ENCODE data around the gene EGFR. TPM values are rescaled to one million over a fixed set of nuclear protein-coding genes. Genes with fewer than 3 reads are reported as not detected.

Gene EGFR
- total and polyA plus RNA-seq, 7 donors, result 3.6 to 39.7 (median 14.1) TPM

DNA sequence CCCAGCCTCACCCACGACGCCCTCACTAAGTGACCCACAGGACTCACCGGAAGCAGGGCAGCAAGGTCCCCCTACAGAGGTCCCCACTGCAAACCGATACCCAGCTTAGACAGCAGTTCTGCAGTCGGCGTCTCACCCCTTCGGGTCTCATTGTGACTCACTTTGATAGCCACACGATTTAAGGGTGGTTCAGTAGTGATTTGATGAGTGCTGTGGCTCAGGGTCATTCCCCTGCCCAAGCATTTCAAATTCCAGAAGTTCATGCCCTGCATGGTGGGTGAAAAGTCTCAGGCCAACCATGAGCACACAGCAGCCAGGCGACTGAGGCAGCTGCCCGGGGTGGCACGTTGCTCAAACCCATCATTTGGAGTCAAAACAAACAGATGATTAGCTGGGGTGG lies 93.2 kb downstream of the EGFR start:
- Histone ChIP-seq H3K4me3 (no peak overlapping the region), H3K27me3 (ENCODE audit: insufficient read depth in 3 of 3, low read length in 2 of 3) (no peaks in the 10 kb centered on the region), H3K9me3 (no peaks in the 10 kb centered on the region), H3K27ac (peak overlapping the region; percentile 83), H3K36me3 (ENCODE audit: insufficient read depth in 1 of 2, low read depth in 1 of 2) (no peaks in the 10 kb centered on the region), H3K4me1 (peaks cover 42% of the 10 kb centered on the region)
- WGBS, 3 donors, result 67 to 86% (median 69%) methylated on average over 11 of the region's 11 CpGs
- DNase-seq (no peak), ATAC-seq (no peak)
- TF ChIP-seq, protein P1, sequence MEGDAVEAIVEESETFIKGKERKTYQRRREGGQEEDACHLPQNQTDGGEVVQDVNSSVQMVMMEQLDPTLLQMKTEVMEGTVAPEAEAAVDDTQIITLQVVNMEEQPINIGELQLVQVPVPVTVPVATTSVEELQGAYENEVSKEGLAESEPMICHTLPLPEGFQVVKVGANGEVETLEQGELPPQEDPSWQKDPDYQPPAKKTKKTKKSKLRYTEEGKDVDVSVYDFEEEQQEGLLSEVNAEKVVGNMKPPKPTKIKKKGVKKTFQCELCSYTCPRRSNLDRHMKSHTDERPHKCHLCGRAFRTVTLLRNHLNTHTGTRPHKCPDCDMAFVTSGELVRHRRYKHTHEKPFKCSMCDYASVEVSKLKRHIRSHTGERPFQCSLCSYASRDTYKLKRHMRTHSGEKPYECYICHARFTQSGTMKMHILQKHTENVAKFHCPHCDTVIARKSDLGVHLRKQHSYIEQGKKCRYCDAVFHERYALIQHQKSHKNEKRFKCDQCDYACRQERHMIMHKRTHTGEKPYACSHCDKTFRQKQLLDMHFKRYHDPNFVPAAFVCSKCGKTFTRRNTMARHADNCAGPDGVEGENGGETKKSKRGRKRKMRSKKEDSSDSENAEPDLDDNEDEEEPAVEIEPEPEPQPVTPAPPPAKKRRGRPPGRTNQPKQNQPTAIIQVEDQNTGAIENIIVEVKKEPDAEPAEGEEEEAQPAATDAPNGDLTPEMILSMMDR (IDR thresholded peaks at IDR 0.05), result no peak
- intact Hi-C loops (cut with DNase I), result no loop called here

DNA sequence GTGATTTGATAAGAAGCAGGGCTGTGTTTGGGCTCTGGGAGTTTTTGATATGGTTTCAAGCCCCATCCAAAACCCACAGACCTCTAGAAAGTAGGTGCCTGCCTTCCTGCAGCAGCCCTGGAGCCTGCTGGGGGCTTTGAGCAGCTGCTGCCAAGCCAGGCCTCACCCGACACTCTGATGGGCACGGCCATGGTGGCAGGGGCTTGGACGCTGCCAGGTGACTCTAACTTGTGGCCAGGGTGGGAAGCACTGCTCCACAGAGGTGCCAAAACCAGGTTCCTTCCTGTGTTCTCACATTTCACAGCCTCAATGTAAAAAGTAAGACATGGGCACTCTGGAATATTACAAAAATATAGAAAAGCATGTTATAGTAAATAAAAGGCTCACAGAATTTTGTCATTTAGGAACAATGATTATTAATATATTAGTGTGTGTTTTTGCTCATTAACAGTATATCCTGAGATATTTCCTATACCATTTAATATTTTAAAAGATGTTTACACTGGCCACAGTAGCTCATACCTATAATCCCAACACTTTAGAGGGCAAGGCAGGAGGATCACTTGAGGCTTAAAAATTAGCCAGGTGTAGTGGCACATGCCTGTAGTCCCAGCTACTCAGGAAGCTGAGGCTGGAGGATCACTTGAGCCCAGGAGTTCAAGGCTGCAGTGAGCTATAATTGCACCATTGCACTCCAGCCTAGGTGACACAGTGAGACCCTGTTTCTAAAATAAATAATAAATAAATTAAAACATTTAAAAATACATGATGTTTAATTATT lies 95.1 kb downstream of the EGFR start:
- Histone ChIP-seq H3K4me1 (peaks cover 46% of the 10 kb centered on the region), H3K27ac (peak overlapping the region; percentile 42), H3K9me3 (no peaks in the 10 kb centered on the region), H3K36me3 (ENCODE audit: insufficient read depth in 1 of 2, low read depth in 1 of 2) (no peaks in the 10 kb centered on the region), H3K4me3 (no peak overlapping the region), H3K27me3 (ENCODE audit: insufficient read depth in 3 of 3, low read length in 2 of 3) (no peaks in the 10 kb centered on the region)
- intact Hi-C loops (cut with DNase I), result no loop called here
- DNase-seq, result no peak
- TF ChIP-seq, protein P1 (IDR thresholded peaks at IDR 0.05), result no peak
- WGBS, 3 donors, result 24 to 51% (median 31%) methylated on average over 3 of the region's 3 CpGs
- no peak for ATAC-seq

DNA sequence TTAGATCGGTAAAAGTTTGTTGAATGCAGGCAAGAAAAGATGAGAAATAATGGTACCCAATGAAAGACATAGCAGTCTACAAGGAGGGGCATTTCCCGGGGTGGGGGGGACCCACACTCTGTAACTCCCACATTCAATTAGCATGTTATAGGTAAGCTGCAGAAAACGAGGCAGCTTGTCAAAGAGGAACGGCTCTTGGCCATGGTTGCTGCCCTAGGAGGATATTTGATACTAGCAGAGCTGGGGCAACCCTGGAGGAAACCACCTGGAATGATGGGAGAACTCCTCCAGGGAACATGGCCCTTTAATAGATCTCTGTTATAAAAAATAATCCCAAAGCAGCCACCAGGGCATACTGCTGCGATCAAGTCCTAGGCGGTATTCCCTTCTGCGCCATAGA lies 98.5 kb downstream of the EGFR start:
- Histone ChIP-seq H3K27me3 (ENCODE audit: insufficient read depth in 3 of 3, low read length in 2 of 3) (no peaks in the 10 kb centered on the region), H3K36me3 (ENCODE audit: insufficient read depth in 1 of 2, low read depth in 1 of 2) (no peaks in the 10 kb centered on the region), H3K9me3 (no peaks in the 10 kb centered on the region), H3K4me3 (no peak overlapping the region), H3K27ac (peak overlapping the region; percentile 38), H3K4me1 (peaks cover 48% of the 10 kb centered on the region)
- DNase-seq (no peak), ATAC-seq (peak in 2 of 4 donors; percentile 40 to 46)
- 50 to 68% (median 53%) methylated on average over 7 of the region's 7 CpGs for WGBS, 3 donors
- TF ChIP-seq, protein P1 (IDR thresholded peaks at IDR 0.05), result no peak
- intact Hi-C loops (cut with DNase I), result no loop called here

DNA sequence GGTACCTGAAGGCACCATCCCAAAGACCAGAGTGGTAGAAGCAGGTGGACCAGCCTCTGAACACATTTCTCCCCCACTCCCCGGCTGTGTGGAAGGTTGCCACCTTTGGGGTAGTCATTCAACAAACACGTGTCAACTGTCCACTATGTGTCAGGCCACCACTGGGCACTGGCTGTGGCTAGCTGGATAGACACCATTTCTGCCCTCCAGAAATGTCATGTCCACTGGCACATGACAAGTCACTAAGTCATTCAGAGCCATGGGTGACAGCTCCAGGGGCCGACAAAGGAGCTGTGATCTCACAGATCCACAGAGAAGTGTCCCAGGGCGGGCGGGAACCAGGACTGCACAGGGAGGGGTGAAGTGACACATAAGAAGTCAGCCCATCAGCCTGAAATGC lies 99.6 kb downstream of the EGFR start:
- TF ChIP-seq, protein P1 (IDR thresholded peaks at IDR 0.05), result no peak
- Histone ChIP-seq H3K9me3 (no peaks in the 10 kb centered on the region), H3K27me3 (ENCODE audit: insufficient read depth in 3 of 3, low read length in 2 of 3) (no peaks in the 10 kb centered on the region), H3K4me3 (no peak overlapping the region), H3K27ac (peak overlapping the region; percentile 83), H3K4me1 (peaks cover 58% of the 10 kb centered on the region), H3K36me3 (ENCODE audit: insufficient read depth in 1 of 2, low read depth in 1 of 2) (no peaks in the 10 kb centered on the region)
- intact Hi-C loops (cut with DNase I), result no loop called here
- peak; percentile 30 to 68 (median 44) for ATAC-seq
- no peak for DNase-seq
- whole genome bisulfite sequencing, 3 donors, result 57 to 72% (median 64%) methylated on average over 5 of the region's 5 CpGs

DNA sequence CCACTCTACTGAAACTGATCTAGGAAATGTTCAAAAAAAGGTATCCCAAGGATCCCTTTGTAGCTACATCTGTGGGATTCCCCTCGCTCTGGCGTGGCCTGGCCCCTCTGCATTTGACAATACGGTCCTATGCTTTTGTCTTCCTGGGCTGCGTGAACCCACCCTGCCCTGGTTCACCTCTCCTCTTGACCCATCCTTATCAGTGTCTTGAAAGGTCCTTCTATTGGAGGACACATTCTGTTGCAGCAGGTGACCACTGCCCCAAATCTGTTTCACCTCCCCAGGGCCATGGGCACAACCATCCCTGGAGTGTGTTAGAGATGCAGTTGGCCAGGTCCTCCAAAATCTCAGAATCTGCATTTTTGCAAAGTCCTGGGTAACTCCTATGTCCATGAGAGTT lies 100.8 kb downstream of the EGFR start:
- Histone ChIP-seq H3K4me3 (no peak overlapping the region), H3K27me3 (ENCODE audit: insufficient read depth in 3 of 3, low read length in 2 of 3) (no peaks in the 10 kb centered on the region), H3K36me3 (ENCODE audit: insufficient read depth in 1 of 2, low read depth in 1 of 2) (no peaks in the 10 kb centered on the region), H3K27ac (peak overlapping the region; percentile 83), H3K4me1 (peaks cover 55% of the 10 kb centered on the region), H3K9me3 (no peaks in the 10 kb centered on the region)
- ATAC-seq, result no peak
- intact Hi-C loops (cut with DNase I), result no loop called here
- DNase-seq, result no peak
- TF ChIP-seq, protein P1 (IDR thresholded peaks at IDR 0.05), result no peak
- WGBS, 3 donors, result 92 to 99% (median 97%) methylated on average over 4 of the region's 4 CpGs
